Daoy (cell line): Measurements from ENCODE around the gene UGDH. TPM values are rescaled to one million over a fixed set of nuclear protein-coding genes. Genes with fewer than 3 reads are reported as not detected.
"Not testable (repeated sequence)": the region's sequence is repeated elsewhere in the genome, so short reads cannot be mapped to it uniquely, and the experiment has no call there.

Source experiments
- DNase-seq: peaks from one replicate; pipeline ENCODE4 v3.0.0-alpha.2; 2015; ENCODE audit warnings: low read depth
- total RNA-seq: library from RNA; depleted of rRNA; stranded (reverse); fragments of >200 nt; shearing (Covaris generic); gene quantifications from 2 replicates; pipeline ENCODE4 v1.2.3, GENCODE V29; 2014; rRNA removed

Gene UGDH
- total RNA-seq, result 54.9 and 90.9 TPM in 2 replicates

GRCh38 chr4:39527296-39528060 lies at the start of gene UGDH:
UGDH (minus strand) TSS chr4:39527439; CDS start chr4:39521512, 5,927 bp downstream.
- DNase-seq, result peak; percentile 99

- no peak for DNase-seq
Observed at GRCh38 chr4:39574946-39575345, 47.7 kb upstream of the UGDH start.

- DNase-seq, result no peak
Observed at GRCh38 chr4:39571504-39571903, 44.3 kb upstream of the UGDH start.

- DNase-seq, result peak; percentile 14
Observed at GRCh38 chr4:39571054-39571453, 43.8 kb upstream of the UGDH start.

- no peak for DNase-seq
Observed at GRCh38 chr4:39569209-39569608, 42.0 kb upstream of the UGDH start.

- DNase-seq, result no peak
Observed at GRCh38 chr4:39568805-39569204, 41.6 kb upstream of the UGDH start.

GRCh38 chr4:39565878-39566600 lies 38.8 kb upstream of the UGDH start:
- peak; percentile 70 for DNase-seq

- no peak for DNase-seq
Observed at GRCh38 chr4:39563346-39563847, 36.2 kb upstream of the UGDH start.

GRCh38 chr4:39562792-39563191 lies 35.6 kb upstream of the UGDH start:
- DNase-seq, result no peak

GRCh38 chr4:39559626-39560025 lies 32.4 kb upstream of the UGDH start:
- DNase-seq, result no peak

- no peak for DNase-seq
Observed at GRCh38 chr4:39555472-39555871, 28.2 kb upstream of the UGDH start.

- DNase-seq, result no peak
Observed at GRCh38 chr4:39548425-39549067, 21.3 kb upstream of the UGDH start.

- no peak for DNase-seq
Observed at GRCh38 chr4:39544580-39545315, 17.5 kb upstream of the UGDH start.

GRCh38 chr4:39544080-39544479 lies 16.8 kb upstream of the UGDH start:
- not testable (repeated sequence) for DNase-seq

- DNase-seq, result no peak
Observed at GRCh38 chr4:39543034-39543433, 15.8 kb upstream of the UGDH start.

- no peak for DNase-seq
Observed at GRCh38 chr4:39542611-39543012, 15.4 kb upstream of the UGDH start.

- DNase-seq, result no peak
Observed at GRCh38 chr4:39541987-39542610, 14.9 kb upstream of the UGDH start.

- DNase-seq, result no peak
Observed at GRCh38 chr4:39539089-39539611, 11.9 kb upstream of the UGDH start.

- no peak for DNase-seq
Observed at GRCh38 chr4:39533541-39533940, 6.3 kb upstream of the UGDH start.

GRCh38 chr4:39532237-39532636 lies 5.0 kb upstream of the UGDH start:
- not testable (repeated sequence) for DNase-seq

- DNase-seq, result no peak
Observed at GRCh38 chr4:39530682-39531081, 3.4 kb upstream of the UGDH start.
